ENCODE results near the gene BOLA3.

DNA sequence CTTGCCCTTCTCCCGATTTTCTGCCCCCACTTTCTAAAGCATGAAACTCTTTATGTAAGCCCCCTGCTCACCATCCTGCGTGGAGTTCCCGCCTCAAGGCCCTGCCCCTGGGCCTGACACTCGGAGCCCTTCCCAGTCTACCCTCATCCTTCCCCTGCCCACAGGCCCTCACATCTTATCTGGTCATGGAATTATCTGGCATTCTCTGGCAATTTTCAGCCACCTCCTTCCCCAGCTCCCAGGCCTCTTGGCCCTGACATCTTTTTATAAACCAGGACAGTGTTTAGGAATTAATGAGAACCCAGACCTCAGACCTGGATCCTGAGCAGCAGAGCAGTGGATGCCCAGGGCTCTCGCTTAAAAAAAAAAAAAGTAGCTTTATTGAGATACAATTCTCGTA is 61.7 kb downstream of the BOLA3 start:
- TF ChIP-seq, protein P1, sequence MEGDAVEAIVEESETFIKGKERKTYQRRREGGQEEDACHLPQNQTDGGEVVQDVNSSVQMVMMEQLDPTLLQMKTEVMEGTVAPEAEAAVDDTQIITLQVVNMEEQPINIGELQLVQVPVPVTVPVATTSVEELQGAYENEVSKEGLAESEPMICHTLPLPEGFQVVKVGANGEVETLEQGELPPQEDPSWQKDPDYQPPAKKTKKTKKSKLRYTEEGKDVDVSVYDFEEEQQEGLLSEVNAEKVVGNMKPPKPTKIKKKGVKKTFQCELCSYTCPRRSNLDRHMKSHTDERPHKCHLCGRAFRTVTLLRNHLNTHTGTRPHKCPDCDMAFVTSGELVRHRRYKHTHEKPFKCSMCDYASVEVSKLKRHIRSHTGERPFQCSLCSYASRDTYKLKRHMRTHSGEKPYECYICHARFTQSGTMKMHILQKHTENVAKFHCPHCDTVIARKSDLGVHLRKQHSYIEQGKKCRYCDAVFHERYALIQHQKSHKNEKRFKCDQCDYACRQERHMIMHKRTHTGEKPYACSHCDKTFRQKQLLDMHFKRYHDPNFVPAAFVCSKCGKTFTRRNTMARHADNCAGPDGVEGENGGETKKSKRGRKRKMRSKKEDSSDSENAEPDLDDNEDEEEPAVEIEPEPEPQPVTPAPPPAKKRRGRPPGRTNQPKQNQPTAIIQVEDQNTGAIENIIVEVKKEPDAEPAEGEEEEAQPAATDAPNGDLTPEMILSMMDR (tag by site-specific recombination; IDR thresholded peaks at IDR 0.05): no peak
- TF ChIP-seq ZNF174 (tag by site-specific recombination; IDR thresholded peaks at IDR 0.05) (no peak), ZNF350 (tag by site-specific recombination; IDR thresholded peaks at IDR 0.05) (no peak), GLI2 (tag by site-specific recombination; IDR thresholded peaks at IDR 0.05; ENCODE audit: borderline replicate concordance, low read depth) (no peak), ZNF548 (tag by site-specific recombination; IDR thresholded peaks at IDR 0.05) (no peak), ZNF148 (tag by site-specific recombination; IDR thresholded peaks at IDR 0.05; ENCODE audit: borderline replicate concordance) (no peak)
